ENCODE data around the gene PHF3. TPM values are rescaled to one million over a fixed set of nuclear protein-coding genes. Genes with fewer than 3 reads are reported as not detected.

Gene PHF3
- total and polyA plus RNA-seq, 7 donors, result 9.7 to 80.5 (median 59.6) TPM

DNA sequence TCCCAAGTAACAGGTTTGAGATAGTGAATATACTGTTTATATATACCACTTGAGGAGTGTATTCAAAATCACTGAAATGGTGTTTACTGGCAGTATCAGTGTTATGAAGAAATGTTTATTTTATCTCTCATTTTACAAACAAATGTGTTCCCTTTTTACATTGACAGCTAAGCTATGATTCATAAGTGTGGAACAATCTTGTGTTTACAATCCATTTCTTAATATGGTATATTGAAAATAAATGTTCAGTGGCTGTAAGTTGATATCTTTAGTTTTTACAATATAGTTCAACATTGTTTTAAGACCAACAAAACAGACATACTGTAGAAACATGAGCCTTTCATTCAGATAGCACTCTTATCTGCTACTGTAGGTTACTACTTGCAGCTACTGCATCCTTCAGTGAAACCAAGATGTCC, 14.3 kb downstream of the PHF3 start:
- Histone ChIP-seq H3K27ac (no peak overlapping the region), H3K27me3 (no peaks in the 10 kb centered on the region), H3K4me1 (peaks cover 0 to 58% (median 36%) of the 10 kb centered on the region in 4 donors)

DNA sequence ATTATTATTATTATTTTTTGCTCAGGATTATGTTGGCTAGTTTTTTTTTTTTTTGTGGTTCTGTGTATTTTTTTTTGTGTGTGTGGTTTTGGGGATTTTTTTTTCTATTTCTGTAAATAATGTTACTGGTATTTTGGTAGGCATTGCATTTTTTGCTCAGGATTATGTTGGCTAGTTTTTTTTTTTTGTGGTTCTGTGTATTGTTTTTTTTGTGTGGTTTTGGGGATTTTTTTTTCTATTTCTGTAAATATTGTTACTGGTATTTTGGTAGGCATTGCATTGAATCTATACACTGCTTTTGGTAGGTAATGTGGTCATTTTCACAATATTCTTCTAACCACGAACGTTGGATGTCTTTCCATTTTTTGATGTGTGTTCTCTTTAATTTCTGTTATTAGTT, 17.4 kb downstream of the PHF3 start:
- H3K9me3 ChIP-seq, result no peaks in the 10 kb centered on the region
- no peaks in the 10 kb centered on the region for H3K27me3 ChIP-seq
- no peaks in the 10 kb centered on the region for H3K36me3 ChIP-seq
- peaks cover 0 to 73% (median 48%) of the 10 kb centered on the region in 4 donors for H3K4me1 ChIP-seq
- no peak for DNase-seq
- no peak for TF ChIP-seq EP300 (IDR thresholded peaks at IDR 0.05)
- no peak for TF ChIP-seq POLR2AphosphoS5 (IDR thresholded peaks at IDR 0.05)
- TF ChIP-seq, protein P1, sequence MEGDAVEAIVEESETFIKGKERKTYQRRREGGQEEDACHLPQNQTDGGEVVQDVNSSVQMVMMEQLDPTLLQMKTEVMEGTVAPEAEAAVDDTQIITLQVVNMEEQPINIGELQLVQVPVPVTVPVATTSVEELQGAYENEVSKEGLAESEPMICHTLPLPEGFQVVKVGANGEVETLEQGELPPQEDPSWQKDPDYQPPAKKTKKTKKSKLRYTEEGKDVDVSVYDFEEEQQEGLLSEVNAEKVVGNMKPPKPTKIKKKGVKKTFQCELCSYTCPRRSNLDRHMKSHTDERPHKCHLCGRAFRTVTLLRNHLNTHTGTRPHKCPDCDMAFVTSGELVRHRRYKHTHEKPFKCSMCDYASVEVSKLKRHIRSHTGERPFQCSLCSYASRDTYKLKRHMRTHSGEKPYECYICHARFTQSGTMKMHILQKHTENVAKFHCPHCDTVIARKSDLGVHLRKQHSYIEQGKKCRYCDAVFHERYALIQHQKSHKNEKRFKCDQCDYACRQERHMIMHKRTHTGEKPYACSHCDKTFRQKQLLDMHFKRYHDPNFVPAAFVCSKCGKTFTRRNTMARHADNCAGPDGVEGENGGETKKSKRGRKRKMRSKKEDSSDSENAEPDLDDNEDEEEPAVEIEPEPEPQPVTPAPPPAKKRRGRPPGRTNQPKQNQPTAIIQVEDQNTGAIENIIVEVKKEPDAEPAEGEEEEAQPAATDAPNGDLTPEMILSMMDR (IDR thresholded peaks at IDR 0.05), result no peak
- no peak for TF ChIP-seq POLR2A (IDR thresholded peaks at IDR 0.05)
- H3K4me3 ChIP-seq, result no peak overlapping the region
- intact Hi-C loops (cut with DNase I), result no loop called here
- 77 to 78% methylated on average over 2 of the region's 2 CpGs for WGBS, 2 donors
- H3K27ac ChIP-seq, result no peak overlapping the region

More for the DNA sequence above, 14.3 kb downstream of the PHF3 start:
- TF ChIP-seq EP300 (IDR thresholded peaks at IDR 0.05) (no peak), POLR2AphosphoS5 (IDR thresholded peaks at IDR 0.05) (no peak), POLR2A (IDR thresholded peaks at IDR 0.05) (no peak)
- TF ChIP-seq, protein P1 (IDR thresholded peaks at IDR 0.05), result no peak
- DNase-seq, result no peak
- Histone ChIP-seq H3K36me3 (no peaks in the 10 kb centered on the region), H3K4me3 (no peak overlapping the region), H3K9me3 (no peaks in the 10 kb centered on the region)
- intact Hi-C loops (cut with DNase I), result no loop called here

DNA sequence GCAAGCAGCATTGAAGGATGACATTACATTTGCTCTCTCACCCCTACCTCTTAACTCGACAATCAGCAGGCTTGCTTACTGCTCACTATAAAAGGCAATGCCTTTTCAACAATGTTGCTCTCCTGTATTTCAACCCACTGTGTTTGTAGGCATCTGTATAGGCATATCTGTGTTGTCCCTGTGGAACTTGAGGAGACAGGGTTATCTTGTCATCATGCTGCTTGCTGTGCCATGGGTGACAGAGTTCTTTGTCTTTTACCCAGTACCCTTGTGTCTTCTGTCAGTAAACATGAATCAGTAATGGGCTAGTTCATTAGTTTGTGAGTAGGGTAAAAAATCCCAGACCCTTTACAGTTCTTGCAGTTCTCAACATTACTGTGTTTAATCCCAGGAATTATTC, 25.2 kb downstream of the PHF3 start:
- TF ChIP-seq POLR2AphosphoS5 (IDR thresholded peaks at IDR 0.05) (no peak), POLR2A (IDR thresholded peaks at IDR 0.05) (no peak), EP300 (IDR thresholded peaks at IDR 0.05) (no peak)
- TF ChIP-seq, protein P1 (IDR thresholded peaks at IDR 0.05), result no peak
- no peak for DNase-seq
- Histone ChIP-seq H3K27ac (no peak overlapping the region), H3K36me3 (no peaks in the 10 kb centered on the region), H3K4me1 (peaks cover 0 to 80% (median 39%) of the 10 kb centered on the region in 4 donors), H3K9me3 (no peaks in the 10 kb centered on the region), H3K27me3 (no peaks in the 10 kb centered on the region), H3K4me3 (no peak overlapping the region)
- intact Hi-C loops (cut with DNase I), result no loop called here
- WGBS, 2 donors, result 69 to 78% methylated on average over 1 of the region's 1 CpG

DNA sequence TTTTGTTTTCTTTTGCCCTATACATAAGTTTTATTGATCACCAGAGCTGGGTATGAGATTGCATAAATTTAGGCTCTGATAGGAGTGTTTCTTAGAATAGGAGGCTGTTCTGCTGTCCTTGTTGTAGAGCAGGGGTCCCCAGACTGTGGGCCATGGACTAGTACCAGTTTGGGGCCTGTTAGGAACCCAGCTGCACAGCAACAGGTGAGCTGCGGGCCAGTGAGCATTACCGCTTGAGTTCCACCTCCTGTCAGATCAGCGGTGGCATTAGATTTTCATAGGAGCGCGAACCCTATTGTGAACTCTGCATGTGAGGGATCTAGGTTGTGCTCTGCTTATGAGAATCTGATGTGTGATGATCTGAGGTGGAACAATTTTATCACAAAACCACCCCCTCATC, 26.2 kb downstream of the PHF3 start:
- H3K4me1 ChIP-seq, result peaks cover 0 to 70% (median 35%) of the 10 kb centered on the region in 4 donors
- 99% methylated on average over 5 of the region's 5 CpGs for WGBS, 2 donors

More for the DNA sequence above, 26.2 kb downstream of the PHF3 start:
- Histone ChIP-seq H3K27me3 (no peaks in the 10 kb centered on the region), H3K9me3 (no peaks in the 10 kb centered on the region), H3K36me3 (no peaks in the 10 kb centered on the region), H3K27ac (no peak overlapping the region), H3K4me3 (no peak overlapping the region)
- no peak for DNase-seq
- intact Hi-C loops (cut with DNase I), result no loop called here
- no peak for TF ChIP-seq EP300 (IDR thresholded peaks at IDR 0.05)
- no peak for TF ChIP-seq POLR2AphosphoS5 (IDR thresholded peaks at IDR 0.05)
- TF ChIP-seq, protein P1 (IDR thresholded peaks at IDR 0.05), result no peak
- TF ChIP-seq POLR2A (IDR thresholded peaks at IDR 0.05), result no peak
